ENCODE data around the gene TNFAIP8L1.

Gene TNFAIP8L1

DNA sequence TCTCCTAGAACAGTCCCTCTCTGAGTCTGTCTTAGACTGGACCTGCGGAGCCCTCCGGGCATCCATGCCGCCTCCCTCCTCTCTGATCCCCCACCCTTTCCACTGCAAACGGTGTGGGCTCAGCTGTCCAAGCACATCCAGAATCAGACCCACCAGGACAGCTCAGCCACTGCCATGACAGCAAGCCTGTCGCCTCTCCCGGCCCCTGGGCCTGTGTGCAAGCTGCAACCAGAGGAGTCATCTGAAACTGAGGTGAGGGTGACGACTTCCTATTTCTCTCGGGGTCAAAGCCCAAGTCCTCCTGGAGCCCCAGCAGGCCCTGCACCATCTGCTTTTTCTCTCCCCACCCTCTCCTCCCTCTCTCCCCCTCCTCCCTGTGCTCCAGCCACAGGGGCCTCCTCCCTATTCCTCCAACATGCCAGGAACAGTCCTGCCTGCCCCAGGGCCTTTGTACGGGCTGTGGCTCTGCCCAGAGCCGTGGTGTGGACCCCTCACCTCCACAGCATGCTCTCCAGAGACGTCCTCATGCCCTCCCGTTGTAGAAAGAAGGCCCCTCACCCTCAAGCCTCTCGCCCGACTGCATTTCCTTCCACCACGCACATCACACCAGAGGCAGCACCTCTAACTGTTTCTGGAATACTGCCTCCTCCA, 54.3 kb downstream of the TNFAIP8L1 start:
- H3K4me3 ChIP-seq (ENCODE audit: low read depth, low read length), result no peak overlapping the region
- TF ChIP-seq, protein P1, sequence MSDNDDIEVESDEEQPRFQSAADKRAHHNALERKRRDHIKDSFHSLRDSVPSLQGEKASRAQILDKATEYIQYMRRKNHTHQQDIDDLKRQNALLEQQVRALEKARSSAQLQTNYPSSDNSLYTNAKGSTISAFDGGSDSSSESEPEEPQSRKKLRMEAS (IDR thresholded peaks at IDR 0.05; ENCODE audit: low read depth, low read length), result no peak
- TF ChIP-seq, protein P2, sequence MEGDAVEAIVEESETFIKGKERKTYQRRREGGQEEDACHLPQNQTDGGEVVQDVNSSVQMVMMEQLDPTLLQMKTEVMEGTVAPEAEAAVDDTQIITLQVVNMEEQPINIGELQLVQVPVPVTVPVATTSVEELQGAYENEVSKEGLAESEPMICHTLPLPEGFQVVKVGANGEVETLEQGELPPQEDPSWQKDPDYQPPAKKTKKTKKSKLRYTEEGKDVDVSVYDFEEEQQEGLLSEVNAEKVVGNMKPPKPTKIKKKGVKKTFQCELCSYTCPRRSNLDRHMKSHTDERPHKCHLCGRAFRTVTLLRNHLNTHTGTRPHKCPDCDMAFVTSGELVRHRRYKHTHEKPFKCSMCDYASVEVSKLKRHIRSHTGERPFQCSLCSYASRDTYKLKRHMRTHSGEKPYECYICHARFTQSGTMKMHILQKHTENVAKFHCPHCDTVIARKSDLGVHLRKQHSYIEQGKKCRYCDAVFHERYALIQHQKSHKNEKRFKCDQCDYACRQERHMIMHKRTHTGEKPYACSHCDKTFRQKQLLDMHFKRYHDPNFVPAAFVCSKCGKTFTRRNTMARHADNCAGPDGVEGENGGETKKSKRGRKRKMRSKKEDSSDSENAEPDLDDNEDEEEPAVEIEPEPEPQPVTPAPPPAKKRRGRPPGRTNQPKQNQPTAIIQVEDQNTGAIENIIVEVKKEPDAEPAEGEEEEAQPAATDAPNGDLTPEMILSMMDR (IDR thresholded peaks at IDR 0.05; ENCODE audit: low read depth, low read length), result no peak
- no peak for DNase-seq (ENCODE audit: low read depth)

DNA sequence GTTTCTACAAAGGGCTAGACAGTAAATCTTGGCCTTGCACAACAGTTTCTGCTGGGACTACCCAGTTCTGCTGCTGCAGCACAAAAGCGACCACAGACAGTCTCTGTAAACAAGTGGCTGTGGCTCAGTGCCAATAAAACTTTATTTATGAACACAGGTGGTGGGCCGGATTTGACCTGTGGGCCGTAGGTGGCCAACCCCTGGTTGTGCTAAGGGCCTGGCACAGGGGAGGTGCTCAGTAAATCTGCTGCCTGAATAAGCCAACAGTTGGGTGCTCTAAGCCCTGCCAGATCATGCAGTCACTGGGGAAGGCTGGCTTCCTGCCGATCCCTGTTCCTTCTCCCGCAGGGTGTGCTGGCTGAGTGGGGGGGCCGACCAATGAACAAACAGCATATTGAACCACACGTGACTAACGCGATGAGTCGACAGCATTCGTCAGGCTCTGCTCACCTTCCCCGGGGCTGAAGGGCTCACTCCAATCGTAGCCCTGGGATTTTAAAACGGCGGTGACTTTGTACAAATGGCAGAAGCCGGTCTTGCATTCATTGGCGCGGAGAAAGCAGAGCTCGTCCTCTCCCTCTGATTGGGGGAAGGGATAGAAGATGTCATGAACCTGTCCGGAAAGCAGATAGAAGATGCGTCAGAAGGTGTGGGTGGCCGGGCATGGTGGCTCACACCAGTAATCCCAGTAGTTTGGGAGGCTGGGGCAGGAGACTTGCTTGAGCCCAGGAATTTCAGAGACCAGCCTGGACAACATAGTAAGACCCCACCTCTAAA, 55.1 kb downstream of the TNFAIP8L1 start:
- peak; percentile 14 for DNase-seq (ENCODE audit: low read depth)
- TF ChIP-seq, protein P2 (IDR thresholded peaks at IDR 0.05; ENCODE audit: low read depth, low read length), result no peak
- TF ChIP-seq, protein P1 (IDR thresholded peaks at IDR 0.05; ENCODE audit: low read depth, low read length), result no peak
- no peak for TF ChIP-seq MYC (IDR thresholded peaks at IDR 0.05; ENCODE audit: low read depth, low read length)
- TF ChIP-seq POLR2A (IDR thresholded peaks at IDR 0.05; ENCODE audit: extremely low read depth, insufficient read length), result no peak
- no peak overlapping the region for H3K4me3 ChIP-seq (ENCODE audit: low read depth, low read length)

DNA sequence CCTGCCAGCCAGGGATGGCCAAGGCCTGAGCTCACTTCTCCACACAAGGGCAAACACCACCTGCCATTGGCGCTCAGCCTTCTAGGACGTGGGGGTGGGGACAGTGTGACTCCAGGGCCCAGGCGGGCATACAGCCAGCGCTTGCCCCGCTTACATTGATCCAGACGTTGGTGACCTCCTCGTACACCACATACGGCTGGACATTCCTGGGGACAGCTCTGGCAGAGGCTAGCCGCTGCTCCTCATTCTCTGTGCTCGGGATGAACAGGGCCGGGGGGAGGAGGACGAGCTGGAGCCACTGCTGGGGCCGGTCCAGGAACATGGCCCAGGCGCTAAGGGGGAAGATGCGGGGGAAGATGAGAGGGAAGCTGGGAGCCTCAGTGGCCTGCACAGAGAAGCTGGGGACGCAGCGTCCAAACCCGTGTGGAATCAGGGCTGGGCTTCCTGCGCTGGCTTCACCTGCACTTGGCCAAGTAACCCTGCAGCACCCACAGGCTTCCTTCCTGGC, 56.0 kb downstream of the TNFAIP8L1 start:
- no peak for TF ChIP-seq MYC (IDR thresholded peaks at IDR 0.05; ENCODE audit: low read depth, low read length)
- TF ChIP-seq POLR2A (IDR thresholded peaks at IDR 0.05; ENCODE audit: extremely low read depth, insufficient read length), result no peak
- TF ChIP-seq, protein P2 (IDR thresholded peaks at IDR 0.05; ENCODE audit: low read depth, low read length), result no peak
- TF ChIP-seq, protein P1 (IDR thresholded peaks at IDR 0.05; ENCODE audit: low read depth, low read length), result no peak
- H3K4me3 ChIP-seq (ENCODE audit: low read depth, low read length), result no peak overlapping the region
- no peak for DNase-seq (ENCODE audit: low read depth)

DNA sequence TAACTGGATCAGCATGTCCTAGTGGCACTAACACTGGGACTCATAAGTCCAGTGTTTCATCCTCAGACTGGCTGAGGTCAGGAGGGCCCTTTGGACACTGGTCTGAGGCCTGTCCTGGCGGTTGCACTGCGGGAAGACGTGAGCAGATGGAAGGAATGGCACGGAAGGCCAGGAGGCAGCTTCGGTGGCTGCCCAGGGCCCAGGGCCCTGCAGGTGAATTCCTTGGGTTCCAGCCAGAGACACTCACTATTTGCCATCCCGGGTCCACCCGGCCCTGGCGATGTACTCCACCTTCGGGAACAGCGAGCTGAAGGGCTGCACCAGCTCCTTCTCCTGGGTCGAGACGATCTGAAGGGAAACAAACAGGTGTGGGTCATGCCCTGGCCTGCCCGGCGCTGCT, 58.0 kb downstream of the TNFAIP8L1 start:
- no peak for DNase-seq (ENCODE audit: low read depth)
- TF ChIP-seq, protein P2 (IDR thresholded peaks at IDR 0.05; ENCODE audit: low read depth, low read length), result no peak
- no peak for TF ChIP-seq MYC (IDR thresholded peaks at IDR 0.05; ENCODE audit: low read depth, low read length)
- TF ChIP-seq POLR2A (IDR thresholded peaks at IDR 0.05; ENCODE audit: extremely low read depth, insufficient read length), result no peak
- TF ChIP-seq, protein P1 (IDR thresholded peaks at IDR 0.05; ENCODE audit: low read depth, low read length), result no peak
- no peak overlapping the region for H3K4me3 ChIP-seq (ENCODE audit: low read depth, low read length)

DNA sequence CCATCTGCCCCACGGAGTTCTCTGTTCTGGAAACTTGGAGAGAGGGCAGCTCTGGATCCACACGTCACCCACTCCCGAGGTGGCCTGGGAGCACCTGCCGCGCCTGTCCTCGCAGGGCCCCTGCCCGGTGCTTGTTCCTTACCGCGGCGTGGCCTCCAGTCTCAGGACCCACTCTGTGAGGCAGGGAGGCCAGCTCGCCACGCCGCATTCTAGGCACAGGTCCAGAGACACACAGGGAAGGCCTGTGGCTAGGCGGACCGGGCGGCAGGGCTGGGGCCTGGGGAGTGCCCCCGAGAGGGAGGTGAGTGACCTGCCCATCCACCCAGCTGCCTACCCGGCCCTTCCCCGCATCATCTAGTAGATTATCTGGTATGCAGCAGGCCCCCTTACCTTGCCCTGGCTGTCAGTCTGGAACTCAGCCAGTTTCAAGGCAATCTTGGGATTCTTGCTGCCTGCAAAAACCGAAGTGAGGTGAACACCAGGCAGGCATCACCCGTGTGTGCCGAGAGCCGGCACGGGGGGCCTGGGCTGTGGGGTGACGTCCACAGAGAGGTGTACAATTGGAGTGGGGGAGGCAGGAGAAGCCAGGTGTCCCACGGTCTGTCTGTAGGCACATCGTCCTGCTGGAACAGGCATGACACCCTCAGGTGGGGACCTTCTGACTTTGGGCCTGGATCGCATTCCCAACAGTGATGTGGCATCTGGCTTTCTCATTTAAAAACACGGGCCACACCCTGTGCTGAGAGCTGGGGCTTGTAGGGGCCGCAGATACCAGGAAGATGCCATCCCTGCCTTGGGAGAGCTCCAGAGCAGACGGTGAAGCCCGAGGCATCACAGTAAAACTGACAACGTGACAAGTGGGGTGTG, 60.7 kb downstream of the TNFAIP8L1 start:
- H3K4me3 ChIP-seq (ENCODE audit: low read depth, low read length), result no peak overlapping the region
- TF ChIP-seq POLR2A (IDR thresholded peaks at IDR 0.05; ENCODE audit: extremely low read depth, insufficient read length) (no peak), MYC (IDR thresholded peaks at IDR 0.05; ENCODE audit: low read depth, low read length) (no peak)
- TF ChIP-seq, protein P1 (IDR thresholded peaks at IDR 0.05; ENCODE audit: low read depth, low read length), result no peak
- TF ChIP-seq, protein P2 (IDR thresholded peaks at IDR 0.05; ENCODE audit: low read depth, low read length), result no peak
- DNase-seq (ENCODE audit: low read depth), result no peak
